Measurements from ENCODE around the gene XRN2.
A peak's percentile ranks its signal among the peaks of the same experiment; 100 is the strongest.
"Not testable (repeated sequence)": the region's sequence is repeated elsewhere in the genome, so short reads cannot be mapped to it uniquely, and the experiment has no call there.

The XRN2 gene

DNA sequence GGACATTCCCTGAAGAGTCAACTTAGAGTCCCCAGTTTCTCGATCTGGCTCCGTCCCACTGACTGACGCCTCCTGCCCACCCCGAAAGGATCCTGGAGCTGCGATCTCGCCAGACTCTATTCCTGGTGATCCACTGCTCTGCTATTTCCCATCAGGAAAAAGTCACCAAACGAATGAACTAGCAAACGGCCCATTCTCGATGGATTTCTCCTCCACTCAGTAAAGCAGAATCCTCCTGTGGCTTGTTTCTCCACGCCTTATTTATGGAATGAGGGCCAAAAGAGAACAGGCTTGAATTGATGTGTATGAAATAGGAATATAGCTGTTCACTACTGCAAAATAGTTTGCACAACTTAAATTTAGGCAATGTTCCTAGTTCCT lies 88.8 kb downstream of the XRN2 start:
- no peak for DNase-seq

DNA sequence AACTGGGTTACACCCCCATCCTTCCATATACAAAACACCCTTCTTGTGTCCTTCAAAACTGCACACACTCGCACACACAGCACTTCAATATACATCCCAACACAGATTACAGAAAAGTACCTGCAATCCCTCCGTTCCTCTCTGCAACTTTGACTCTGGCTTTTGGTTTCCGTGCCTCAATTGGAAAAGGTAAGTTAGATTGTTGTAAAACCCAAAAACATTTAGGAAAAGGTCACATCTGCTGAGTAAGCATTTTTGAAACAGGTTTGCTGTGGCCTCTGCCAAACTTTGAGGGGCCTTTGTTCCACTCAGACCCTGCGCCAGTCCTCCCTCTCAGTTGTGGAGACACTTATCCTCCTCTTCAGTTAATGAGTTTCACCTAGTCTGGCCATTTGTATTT lies 90.0 kb downstream of the XRN2 start:
- DNase-seq, result no peak

DNA sequence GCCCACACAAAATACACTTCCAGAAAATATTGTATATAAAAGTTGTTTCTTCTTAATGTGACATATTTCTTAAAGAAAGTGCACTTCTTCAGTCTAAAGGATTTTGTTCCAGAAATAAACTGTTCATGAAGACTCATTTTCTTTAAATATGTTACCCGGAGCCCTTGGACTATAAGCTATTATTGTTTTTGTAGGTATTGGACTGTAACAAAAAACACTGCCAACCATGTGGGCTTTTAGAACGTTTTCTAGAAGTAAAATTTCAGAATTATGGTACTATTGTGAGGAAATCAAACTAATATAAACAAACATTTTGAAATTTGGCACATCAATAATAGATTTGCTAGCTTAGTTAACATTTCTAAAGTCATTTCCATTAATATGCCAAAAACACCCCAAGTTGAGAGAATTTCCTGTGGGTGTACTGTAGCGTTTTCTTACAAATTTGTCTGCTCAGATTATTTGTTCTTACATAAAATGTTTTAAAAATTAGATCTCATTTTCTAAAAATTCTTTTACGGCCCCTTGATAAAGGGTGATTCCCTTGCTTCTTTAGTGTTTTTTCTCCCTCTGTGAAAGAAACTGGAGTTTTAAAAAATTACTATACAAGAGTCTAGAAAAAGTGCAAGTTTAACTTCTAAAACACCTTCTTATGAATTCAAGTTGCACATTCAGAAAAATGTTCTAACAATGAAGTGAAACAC lies 90.8 kb downstream of the XRN2 start:
- DNase-seq, result no peak

DNA sequence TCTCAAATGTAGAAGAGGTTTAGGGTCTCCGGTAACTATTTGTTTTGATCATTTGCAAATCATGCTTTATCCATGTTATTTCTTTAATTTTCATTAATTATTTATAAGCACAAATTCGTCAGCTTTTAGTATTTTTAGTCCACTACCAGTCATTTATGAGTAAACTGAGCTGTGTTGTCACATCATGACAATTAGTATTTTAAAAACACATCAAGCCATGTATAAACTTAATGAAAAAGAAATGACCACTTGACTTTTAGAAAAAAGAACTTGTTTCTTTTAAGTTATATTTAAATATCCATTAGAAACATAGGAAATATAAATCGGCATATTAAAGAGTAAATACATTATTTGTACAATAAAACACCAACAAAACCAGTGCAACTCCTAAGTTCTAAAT lies 91.4 kb downstream of the XRN2 start:
- DNase-seq, result no peak

DNA sequence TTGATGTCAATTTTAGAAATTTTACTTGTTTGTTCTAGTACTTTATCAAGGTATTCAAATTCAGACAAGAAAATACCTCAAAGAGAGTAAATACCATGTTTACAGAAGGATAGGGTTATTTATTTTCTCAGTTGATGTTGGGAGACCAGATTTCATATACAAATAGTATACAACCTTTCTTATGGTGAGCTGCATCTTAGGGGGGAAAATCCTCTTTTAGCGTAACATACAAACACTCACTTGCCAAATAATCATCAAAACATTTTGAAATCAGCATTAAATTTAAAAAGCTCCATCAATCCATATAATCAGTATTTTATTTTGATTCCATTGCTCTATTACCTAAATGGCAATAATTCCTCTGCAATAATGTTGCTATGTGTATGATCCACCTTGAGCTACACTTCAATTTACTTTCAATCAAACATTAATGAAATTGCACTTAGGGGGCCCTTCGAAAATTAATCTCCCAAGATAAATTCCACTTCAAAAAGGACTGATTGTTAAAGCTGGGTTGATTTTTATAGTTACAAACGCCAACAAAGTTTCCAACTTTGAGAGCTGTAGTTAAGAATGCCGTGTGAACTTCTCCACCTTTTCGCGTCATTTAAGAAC lies 92.0 kb downstream of the XRN2 start:
- no peak for DNase-seq

DNA sequence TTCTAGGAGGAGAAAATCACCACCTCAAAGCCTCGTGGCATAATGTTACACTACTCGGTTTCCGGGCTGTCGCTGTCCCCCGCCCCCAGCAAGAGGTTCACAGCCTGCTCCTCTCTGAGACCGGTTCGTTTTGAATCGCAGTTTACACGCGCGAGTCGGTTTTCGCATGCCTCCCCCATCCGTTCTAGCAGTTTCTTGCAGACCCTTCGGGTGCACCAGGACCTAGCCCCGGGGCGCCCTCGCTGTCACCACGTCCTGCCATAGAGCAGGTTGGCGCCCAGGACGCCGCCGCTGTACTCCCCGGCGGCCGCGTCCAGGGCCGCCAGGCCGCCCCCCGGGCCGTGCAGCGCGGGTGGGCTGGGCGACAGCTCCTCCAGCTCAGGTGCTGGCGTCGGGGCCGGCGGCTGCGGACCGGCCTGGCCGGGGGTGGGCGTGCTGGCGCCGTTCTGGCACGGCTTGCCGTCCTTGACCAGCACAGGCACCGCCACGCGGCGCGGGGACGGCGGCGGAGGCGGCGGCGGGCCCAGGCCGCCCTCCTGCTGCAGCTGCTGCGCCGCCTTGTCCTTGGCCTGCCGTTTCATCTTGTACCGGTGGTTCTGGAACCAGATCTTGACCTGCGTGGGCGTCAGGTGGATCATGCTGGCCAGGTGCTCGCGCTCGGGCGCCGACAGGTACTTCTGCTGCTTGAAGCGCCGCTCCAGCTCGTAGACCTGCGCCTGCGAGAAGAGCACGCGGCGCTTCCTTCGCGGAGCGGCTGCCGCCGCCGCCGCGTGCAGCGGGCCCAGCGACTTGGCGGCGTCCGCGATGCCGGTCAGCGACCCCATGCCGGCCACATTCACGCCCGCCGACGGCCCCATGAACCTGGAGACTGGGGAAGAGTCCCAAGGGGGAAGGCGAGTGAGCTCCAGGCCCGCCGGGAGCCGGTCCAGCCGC lies 92.8 kb downstream of the XRN2 start:
- DNase-seq, result no peak

DNA sequence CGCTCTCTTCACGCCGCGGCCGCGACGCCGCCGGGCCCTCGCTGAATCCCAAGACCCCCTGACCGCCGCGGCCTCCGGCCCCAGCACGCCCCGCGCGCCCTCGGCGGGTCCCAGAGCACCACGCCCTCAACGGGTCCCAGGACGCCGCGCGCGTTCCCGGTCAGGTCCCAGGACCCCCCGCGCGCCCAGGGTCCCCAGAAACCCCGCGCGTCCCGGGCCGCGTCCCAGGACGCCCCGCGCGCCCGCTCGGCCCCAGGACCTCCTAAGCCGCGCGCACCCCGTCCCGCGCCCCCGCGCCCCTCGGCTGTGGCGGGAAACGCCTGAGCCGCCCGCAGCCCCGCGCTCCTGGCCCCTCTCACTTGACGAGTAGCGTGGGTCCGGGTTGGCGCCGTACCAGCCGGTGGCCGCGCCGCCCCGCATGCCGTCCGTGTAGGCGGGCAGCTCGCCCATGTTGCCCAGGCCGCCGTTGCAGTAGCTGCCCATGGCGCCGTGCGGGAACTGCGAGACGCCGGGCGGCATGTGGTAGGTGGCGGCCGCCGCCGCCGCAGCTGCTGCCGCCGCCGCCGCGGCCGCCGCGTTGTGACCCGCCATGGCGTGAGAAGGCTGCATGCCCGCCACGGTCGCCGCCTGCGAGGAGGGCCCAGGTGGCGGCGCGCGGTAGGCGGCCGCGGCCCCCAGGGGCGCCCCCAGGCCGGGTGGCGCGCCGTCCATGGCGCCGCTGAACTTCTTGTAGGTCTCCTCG lies 93.6 kb downstream of the XRN2 start:
- DNase-seq, result peak; percentile 33

DNA sequence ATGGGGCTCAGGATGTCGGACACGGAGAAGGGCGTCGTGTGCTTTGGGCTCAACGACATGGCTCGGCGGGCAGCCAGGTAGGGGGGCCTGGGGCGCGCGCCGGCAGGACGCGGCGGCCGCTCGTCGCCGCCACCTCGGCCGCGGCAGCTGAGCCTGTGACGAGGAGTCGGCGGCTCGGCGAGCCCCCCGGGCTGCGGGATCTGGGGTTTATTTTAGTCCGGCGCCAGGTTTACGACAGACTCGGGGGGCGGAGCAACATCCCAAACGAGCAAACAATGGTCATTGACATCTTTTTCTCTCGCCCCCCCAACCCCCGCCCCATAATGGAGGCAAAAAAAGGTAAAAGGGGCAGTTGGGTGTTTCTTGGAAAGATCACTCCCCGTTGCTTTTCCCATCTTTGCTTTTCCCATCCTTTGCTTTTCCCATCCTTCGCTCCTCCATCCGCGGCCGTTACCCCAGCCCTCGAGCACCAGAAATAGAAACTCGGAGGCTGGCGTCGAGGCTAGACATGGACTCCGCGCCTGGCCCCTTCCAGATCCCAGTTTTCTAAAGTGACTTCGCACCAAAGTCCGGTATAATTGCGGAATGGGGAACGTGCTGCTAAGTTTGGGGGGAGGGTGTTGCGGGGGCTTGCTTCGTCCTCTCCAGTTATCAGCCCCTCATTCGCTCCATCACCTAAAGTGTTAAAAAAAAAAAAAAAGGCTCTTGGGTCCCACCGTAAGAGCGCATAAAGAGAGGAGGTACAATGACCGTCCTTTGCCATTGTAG lies 94.4 kb downstream of the XRN2 start, which contains the start of gene NKX2-4:
Gene NKX2-4, minus strand, starts transcription at position 186 of the 768 bp plus-strand sequence. Its CDS starts 127 bp downstream, at position 59.
- DNase-seq, result no peak

DNA sequence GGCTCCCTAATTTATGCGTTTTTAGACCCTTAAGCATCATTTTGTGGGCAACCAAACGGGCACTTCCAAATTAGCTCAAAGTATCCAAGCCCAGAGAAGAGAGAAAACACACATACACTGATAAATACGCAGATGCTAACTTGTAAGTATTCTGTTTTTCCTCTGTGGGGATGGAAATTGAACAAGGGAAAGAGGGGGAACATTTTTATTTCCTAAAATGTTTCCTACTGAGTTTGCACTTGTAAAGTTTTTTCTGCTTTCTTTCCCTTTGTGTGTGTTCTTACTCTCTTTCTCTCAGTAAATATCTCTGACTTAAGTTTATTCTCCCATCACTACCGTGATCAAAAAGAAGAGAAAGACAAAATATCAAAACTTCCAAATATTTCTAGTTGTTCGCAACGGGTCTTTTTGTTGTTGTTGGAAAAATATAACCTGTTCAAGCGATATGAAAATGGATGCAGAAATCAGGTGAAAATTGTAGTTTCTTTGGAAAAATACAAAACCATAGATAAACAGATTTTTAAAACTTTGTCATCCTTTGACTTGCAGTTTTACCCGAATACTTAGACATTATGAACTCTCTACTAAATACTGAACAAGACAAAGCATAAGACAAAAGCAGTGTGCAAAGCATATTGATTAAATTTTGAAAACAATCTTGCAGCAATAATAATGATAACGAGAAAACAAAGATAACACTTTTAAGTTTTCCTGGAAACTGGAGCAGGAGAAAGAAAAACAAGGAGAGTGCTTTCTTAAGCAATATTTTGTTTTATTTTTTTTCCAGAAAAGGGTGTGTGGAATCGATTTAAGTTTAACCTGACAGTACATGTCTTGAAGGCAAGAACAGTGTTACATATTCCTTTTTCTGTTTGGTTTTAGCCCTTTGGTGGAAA lies 95.2 kb downstream of the XRN2 start:
- no peak for DNase-seq

DNA sequence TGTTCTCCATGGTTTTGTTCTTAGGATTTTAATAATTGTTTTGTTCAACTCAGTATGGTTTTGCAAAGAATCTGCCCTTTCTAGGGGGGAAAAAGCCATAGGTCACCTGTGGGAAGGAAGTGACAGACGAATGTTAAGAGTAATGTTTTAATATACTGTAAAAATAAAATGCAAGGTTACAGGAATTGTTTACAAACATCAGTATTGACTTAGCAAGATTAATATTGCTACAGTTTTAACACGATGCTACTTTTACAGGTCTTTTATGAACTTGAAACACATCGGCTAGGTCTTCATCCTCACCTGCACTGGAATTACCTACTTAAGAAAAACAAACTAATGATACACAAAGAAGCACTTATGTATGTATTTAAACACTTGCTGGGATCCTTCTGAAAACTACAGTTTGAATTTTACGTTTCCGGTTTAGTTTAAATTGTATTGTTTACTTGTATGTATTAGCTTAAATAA lies 95.9 kb downstream of the XRN2 start:
- no peak for DNase-seq

DNA sequence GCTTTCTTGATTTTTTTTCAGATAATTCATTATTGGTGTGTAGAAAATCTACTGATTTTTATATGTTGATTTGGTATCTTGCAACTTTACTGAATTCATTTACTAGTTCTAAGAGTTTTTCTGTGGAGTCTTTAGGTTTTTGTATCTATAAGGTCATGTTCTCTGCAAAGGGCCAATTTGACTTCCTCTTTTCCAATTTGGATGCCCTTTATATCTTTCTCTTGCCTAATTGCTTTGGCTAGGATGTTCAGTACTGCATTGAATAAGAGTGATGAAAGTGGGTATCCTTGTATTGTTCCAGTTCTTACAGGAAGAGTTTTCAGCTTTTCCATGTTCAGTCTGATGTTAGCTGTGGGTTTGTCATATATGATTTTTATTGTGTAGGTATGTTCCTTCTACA lies 108.6 kb downstream of the XRN2 start:
- no peak for DNase-seq

DNA sequence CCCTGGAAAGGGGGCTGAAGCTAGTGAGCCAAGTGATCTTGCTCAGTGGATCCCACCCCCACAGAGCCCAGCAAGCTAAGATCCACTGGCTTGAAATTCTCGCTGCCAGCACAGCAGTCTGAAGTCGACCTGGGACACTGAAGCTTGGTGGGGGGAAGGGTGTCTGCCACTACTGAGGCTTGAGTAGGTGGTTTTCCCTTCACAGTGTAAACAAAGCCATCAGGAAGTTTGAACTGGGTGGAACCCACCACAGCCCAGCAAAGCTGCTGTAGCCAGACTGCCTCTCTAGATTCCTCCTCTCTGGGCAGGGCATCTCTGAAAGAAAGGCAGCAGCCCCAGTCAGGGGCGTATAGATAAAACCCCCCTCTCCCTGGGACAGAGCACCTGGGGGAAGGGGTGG lies 110.9 kb downstream of the XRN2 start:
- DNase-seq, result not testable (repeated sequence)

DNA sequence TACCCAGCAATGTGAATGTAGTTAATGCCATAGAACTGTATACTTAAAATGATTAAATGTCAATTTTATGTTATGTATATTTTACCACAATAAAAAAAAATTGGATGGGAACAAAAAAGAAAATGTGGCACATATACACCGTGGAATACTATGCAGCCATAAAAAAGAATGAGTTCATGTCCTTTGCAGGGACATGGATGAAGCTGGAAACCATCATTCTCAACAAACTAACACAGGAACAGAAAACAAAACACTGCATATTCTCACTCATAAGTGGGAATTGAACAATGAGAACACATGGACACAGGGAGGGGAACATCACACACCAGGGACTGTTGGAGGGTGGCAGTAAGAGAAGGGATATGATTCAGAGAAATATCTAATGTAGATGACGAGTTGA lies 116.0 kb downstream of the XRN2 start:
- not testable (repeated sequence) for DNase-seq

DNA sequence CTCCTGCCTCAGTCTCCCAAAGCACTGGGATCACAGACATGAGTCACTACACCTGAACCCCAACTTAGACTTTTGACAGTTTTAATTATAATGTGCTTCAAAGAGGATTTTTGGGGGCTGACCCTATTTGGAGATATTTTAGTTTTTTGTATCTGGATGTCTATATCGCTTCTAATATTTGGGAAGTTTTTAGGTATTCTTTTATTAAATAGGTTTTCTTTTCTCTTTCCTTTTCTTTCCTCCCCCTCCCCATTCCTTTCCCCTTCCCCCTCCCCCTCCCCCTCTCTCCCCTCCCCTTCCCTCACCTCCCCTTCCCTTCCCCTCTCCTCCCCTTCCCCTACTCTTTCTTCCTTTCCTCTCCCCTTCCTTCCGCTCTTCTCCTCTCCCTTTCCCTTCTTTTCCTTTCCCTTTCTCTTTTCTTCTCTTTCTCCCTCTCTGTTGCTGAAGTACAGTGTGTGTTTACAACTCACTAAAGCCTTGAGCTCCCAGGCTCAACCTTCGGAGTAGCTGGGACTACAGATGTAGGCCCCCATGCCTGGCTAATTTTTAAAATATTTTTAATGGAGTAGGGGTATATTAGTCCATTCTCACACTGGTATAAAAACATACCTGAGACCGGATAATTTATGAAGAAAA lies 118.6 kb downstream of the XRN2 start:
- no peak for DNase-seq

DNA sequence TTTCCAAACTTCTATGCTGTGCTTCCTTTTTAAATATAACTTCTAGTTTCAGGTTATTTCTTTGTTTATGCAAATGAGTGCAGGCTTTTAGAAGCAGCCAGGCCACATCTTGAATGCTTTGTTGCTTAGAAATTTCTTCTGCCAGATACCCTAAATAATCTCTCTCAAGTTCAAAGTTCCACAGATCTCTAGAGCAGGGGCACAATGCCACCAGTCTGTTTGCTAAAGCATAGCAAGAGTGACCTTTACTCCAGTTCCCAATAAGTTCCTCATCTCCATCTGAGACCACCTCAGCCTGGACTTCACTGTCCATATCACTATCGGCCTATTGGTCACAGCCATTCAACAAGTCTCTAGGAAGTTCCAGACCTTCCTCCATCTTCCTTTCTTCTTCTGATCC lies 120.6 kb downstream of the XRN2 start:
- not testable (repeated sequence) for DNase-seq

DNA sequence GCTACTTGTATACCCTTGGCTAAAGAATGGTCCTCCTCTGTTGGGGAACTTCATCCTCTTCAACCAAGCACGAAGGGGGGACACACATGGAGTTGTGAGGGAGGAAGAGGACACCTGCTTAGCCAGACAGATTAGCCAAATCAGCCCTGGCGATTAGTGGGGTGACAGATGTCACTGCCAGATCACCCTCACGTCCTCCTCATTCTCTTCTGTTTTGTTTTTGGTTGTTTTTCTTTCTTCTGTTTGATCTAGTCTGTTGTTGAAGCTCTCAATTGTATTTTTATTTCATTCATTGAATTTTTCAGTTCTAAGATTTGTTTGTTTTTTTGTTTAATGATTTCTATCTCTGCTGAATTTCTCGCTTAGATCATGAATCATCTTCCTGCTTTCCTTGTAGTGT lies 121.7 kb downstream of the XRN2 start:
- no peak for DNase-seq

DNA sequence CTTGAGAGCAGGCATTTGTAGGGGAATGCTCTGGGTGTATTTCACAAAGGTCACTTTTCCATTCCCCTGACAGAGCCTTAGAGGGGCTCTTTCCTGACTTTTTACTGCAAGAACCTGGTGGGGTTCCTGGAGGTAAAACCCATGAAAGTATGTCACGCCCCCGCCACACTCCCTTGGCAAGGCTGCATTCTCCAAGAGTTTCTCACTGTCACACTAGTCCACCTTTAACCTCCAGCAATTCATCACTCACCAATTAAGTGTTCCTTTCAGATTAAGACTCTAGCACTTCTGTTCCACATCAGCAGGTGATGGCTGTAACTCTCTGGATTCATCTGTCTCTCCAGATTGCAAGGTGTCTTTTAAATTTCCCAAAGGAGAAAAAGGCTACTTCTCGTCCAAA lies 126.9 kb downstream of the XRN2 start:
- DNase-seq, result no peak

DNA sequence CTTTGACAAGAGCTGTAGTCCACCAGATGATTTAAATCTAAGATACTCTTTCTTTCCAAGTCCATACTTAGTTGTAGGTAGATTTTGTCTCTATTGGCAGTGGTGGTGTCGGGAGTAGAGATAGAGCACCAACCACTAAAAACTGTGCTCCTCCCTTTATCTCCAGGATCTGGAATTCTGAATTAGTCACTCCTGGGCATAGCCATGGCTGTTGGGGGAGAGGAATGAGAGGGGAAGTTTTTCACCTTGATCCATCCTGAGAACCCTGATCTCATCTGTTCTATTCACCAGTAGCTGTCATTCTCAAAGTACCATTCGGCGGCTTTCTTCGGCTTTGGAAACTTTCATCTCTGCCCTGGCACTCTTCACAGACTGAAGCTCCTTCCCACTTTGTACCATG lies 129.8 kb downstream of the XRN2 start:
- DNase-seq, result no peak

DNA sequence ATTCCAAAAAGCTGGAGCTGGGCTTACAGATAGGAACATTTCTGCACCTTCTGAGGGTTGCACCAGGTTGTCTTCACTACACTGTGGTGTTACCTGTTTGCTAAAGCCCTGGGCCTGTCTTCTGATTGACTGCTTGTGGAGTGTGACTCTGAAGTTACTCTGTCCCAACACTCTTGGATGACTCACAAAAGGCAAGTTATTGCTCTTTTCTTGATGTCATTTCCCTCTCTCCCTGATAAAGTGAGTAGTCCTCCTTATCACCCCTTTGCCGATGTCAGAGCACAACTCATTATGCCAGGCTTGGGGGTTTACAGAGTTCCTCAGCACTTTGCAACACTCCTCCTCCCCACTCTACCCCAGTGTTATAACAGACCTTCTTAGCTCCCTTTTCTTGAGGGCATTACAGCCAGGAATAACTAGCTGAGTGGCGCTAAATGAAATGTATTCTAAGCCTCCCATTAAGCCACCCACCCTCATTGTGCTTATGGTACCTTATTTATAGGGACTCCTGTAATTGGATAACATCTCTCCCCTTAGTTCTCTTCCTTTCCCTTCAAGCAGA lies 130.3 kb downstream of the XRN2 start:
- DNase-seq, result peak; percentile 50

DNA sequence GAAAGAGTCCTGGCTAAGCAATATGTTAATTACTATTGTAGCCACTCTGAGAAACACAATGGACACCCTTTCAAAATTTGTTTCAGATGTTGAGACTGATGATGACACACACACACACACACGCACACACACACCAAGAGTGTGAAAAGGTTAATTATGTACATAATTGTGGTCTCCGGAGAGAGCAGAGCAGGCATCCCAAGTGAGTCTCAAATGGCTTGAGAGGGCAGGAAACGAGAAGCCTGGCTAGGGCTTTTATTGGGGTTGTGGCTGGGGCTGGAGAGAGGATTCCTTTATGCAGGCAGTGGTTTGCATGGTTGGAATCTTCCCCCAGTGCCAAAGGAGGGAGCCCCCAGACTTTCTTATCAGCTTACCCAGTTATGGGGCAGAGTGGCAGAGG lies 132.4 kb downstream of the XRN2 start:
- DNase-seq, result peak; percentile 17

Measured in hematopoietic multipotent progenitor cell treated with erythropoietin and hydrocortisone succinate and interleukin-3 and kit ligand, for 4 days (in vitro differentiated cells).